ENCODE data around the gene SBF2. TPM values are rescaled to one million over a fixed set of nuclear protein-coding genes. Genes with fewer than 3 reads are reported as not detected.

SBF2 gene
- total and polyA plus RNA-seq, 2 of the 13 experiments (the other 11 are each of a cell fraction or from before 2014, with no cell fraction given), result 24.0 to 45.8 TPM

- TF ChIP-seq, protein P1, sequence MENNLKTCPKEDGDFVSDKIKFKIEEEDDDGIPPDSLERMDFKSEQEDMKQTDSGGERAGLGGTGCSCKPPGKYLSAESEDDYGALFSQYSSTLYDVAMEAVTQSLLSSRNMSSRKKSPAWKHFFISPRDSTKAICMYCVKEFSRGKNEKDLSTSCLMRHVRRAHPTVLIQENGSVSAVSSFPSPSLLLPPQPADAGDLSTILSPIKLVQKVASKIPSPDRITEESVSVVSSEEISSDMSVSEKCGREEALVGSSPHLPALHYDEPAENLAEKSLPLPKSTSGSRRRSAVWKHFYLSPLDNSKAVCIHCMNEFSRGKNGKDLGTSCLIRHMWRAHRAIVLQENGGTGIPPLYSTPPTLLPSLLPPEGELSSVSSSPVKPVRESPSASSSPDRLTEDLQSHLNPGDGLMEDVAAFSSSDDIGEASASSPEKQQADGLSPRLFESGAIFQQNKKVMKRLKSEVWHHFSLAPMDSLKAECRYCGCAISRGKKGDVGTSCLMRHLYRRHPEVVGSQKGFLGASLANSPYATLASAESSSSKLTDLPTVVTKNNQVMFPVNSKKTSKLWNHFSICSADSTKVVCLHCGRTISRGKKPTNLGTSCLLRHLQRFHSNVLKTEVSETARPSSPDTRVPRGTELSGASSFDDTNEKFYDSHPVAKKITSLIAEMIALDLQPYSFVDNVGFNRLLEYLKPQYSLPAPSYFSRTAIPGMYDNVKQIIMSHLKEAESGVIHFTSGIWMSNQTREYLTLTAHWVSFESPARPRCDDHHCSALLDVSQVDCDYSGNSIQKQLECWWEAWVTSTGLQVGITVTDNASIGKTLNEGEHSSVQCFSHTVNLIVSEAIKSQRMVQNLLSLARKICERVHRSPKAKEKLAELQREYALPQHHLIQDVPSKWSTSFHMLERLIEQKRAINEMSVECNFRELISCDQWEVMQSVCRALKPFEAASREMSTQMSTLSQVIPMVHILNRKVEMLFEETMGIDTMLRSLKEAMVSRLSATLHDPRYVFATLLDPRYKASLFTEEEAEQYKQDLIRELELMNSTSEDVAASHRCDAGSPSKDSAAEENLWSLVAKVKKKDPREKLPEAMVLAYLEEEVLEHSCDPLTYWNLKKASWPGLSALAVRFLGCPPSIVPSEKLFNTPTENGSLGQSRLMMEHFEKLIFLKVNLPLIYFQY (CRISPR knock-in tag; IDR thresholded peaks at IDR 0.05; ENCODE audit: borderline replicate concordance), result no peak
- peak; percentile 67; the same call in 1 of the 2 replicates for TF ChIP-seq ZNF709 (CRISPR knock-in tag; IDR thresholded peaks at IDR 0.05)
- TF ChIP-seq, protein P2, sequence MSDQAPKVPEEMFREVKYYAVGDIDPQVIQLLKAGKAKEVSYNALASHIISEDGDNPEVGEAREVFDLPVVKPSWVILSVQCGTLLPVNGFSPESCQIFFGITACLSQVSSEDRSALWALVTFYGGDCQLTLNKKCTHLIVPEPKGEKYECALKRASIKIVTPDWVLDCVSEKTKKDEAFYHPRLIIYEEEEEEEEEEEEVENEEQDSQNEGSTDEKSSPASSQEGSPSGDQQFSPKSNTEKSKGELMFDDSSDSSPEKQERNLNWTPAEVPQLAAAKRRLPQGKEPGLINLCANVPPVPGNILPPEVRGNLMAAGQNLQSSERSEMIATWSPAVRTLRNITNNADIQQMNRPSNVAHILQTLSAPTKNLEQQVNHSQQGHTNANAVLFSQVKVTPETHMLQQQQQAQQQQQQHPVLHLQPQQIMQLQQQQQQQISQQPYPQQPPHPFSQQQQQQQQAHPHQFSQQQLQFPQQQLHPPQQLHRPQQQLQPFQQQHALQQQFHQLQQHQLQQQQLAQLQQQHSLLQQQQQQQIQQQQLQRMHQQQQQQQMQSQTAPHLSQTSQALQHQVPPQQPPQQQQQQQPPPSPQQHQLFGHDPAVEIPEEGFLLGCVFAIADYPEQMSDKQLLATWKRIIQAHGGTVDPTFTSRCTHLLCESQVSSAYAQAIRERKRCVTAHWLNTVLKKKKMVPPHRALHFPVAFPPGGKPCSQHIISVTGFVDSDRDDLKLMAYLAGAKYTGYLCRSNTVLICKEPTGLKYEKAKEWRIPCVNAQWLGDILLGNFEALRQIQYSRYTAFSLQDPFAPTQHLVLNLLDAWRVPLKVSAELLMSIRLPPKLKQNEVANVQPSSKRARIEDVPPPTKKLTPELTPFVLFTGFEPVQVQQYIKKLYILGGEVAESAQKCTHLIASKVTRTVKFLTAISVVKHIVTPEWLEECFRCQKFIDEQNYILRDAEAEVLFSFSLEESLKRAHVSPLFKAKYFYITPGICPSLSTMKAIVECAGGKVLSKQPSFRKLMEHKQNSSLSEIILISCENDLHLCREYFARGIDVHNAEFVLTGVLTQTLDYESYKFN (CRISPR knock-in tag; conservative IDR thresholded peaks at IDR 0.05), result no peak; the same call in 1 of the 2 replicates
- no peak; the same call in 1 of the 2 replicates for TF ChIP-seq BHLHE40 (IDR thresholded peaks at IDR 0.05; ENCODE audit: low read length)
- no peak for TF ChIP-seq ZMYM3 (CRISPR knock-in tag; IDR thresholded peaks at IDR 0.05)
- TF ChIP-seq ZNF841 (CRISPR knock-in tag; IDR thresholded peaks at IDR 0.05; ENCODE audit: borderline replicate concordance), result no peak
- TF ChIP-seq ZSCAN22 (CRISPR knock-in tag; IDR thresholded peaks at IDR 0.05), result no peak
- peak; percentile 88 for TF ChIP-seq ZFX (CRISPR knock-in tag; IDR thresholded peaks at IDR 0.05; ENCODE audit: low read depth)
- TF ChIP-seq POLR2AphosphoS5 (IDR thresholded peaks at IDR 0.05; ENCODE audit: low read depth, low read length), result peak; percentile 73
- TF ChIP-seq ZZZ3 (CRISPR knock-in tag; IDR thresholded peaks at IDR 0.05; ENCODE audit: borderline replicate concordance), result no peak
- TF ChIP-seq, protein P3, sequence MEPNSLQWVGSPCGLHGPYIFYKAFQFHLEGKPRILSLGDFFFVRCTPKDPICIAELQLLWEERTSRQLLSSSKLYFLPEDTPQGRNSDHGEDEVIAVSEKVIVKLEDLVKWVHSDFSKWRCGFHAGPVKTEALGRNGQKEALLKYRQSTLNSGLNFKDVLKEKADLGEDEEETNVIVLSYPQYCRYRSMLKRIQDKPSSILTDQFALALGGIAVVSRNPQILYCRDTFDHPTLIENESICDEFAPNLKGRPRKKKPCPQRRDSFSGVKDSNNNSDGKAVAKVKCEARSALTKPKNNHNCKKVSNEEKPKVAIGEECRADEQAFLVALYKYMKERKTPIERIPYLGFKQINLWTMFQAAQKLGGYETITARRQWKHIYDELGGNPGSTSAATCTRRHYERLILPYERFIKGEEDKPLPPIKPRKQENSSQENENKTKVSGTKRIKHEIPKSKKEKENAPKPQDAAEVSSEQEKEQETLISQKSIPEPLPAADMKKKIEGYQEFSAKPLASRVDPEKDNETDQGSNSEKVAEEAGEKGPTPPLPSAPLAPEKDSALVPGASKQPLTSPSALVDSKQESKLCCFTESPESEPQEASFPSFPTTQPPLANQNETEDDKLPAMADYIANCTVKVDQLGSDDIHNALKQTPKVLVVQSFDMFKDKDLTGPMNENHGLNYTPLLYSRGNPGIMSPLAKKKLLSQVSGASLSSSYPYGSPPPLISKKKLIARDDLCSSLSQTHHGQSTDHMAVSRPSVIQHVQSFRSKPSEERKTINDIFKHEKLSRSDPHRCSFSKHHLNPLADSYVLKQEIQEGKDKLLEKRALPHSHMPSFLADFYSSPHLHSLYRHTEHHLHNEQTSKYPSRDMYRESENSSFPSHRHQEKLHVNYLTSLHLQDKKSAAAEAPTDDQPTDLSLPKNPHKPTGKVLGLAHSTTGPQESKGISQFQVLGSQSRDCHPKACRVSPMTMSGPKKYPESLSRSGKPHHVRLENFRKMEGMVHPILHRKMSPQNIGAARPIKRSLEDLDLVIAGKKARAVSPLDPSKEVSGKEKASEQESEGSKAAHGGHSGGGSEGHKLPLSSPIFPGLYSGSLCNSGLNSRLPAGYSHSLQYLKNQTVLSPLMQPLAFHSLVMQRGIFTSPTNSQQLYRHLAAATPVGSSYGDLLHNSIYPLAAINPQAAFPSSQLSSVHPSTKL (CRISPR knock-in tag; IDR thresholded peaks at IDR 0.05), result peak; percentile 33; the same call in 1 of the 2 replicates
- TF ChIP-seq SNAI1 (CRISPR knock-in tag; IDR thresholded peaks at IDR 0.05; ENCODE audit: borderline replicate concordance), result no peak
- no peak for TF ChIP-seq JUNB (CRISPR knock-in tag; IDR thresholded peaks at IDR 0.05; ENCODE audit: borderline replicate concordance)
- no peak for TF ChIP-seq ZNF629 (CRISPR knock-in tag; conservative IDR thresholded peaks at IDR 0.05)
- TF ChIP-seq GMEB2 (CRISPR knock-in tag; IDR thresholded peaks at IDR 0.05; ENCODE audit: low read depth), result no peak
These were observed at the start of gene SBF2 (continued) for GRCh38 chr11:10293423-10294289.
